ENCODE results near the gene NOP9.

GRCh38 chr14:24331731-24332267 is 32.1 kb downstream of the NOP9 start:
- 0 out of 2 replicates have a peak, but pooled peaks have one; percentile 58 for TF ChIP-seq ZNF384 (IDR thresholded peaks at IDR 0.05)
- no peak for TF ChIP-seq BHLHE40 (IDR thresholded peaks at IDR 0.05; ENCODE audit: borderline replicate concordance)
- no peak for TF ChIP-seq HDGF (IDR thresholded peaks at IDR 0.05; ENCODE audit: borderline replicate concordance)
- no peak for TF ChIP-seq FOXA1 (IDR thresholded peaks at IDR 0.05)
- TF ChIP-seq SUZ12 (IDR thresholded peaks at IDR 0.05): no peak
- TF ChIP-seq SP1 (IDR thresholded peaks at IDR 0.05): no peak
- TF ChIP-seq ARNT (IDR thresholded peaks at IDR 0.05): no peak

All from HEK293T (cell line).